Gastrocnemius medialis (tissue), 4 donors: Measurements from ENCODE around the gene SLX4IP. TPM values are rescaled to one million over a fixed set of nuclear protein-coding genes. Genes with fewer than 3 reads are reported as not detected.
A peak's percentile ranks its signal among the peaks of the same experiment; 100 is the strongest.

Experiments
- ATAC-seq, 2 donors: fragments of 150-250 bp; one replicate each; pipeline ENCODE4 v1.9.1; 2016
- DNase-seq, 2 donors: peaks; one replicate each; pipeline ENCODE4 v3.0.0-alpha.2; 2019
- H3K27ac ChIP-seq, 4 donors: fragments of 200-600 bp; sonication (generic); 1 replicate in 1 of 4; 2 replicates in 3 of 4; pipeline ENCODE4 v1.5.1; 2016 to 2018; ENCODE audit warnings: mild to moderate bottlenecking in 2 of 4, moderate library complexity in 1 of 4
- H3K27me3 ChIP-seq, 3 donors: fragments of 200-600 bp; sonication (generic) in 2 of 3; 1 replicate in 1 of 3; 2 replicates in 2 of 3; pipeline versions ENCODE4 v1.5.1 to v1.6.0; 2016 to 2019; ENCODE audit warnings: mild to moderate bottlenecking in 1 of 3, moderate library complexity in 1 of 3
- H3K36me3 ChIP-seq, 2 donors: fragments of 200-600 bp; sonication (generic) in 1 of 2; one replicate each; pipeline ENCODE4 v1.5.1; 2017 to 2018
- H3K4me1 ChIP-seq, 2 donors: fragments of 200-600 bp; sonication (generic) in 1 of 2; one replicate each; pipeline ENCODE4 v1.5.1; 2016 to 2017; ENCODE audit warnings: mild to moderate bottlenecking in 2 of 2
- H3K4me3 ChIP-seq, 4 donors: fragments of 200-600 bp; sonication (generic) in 3 of 4; 1 replicate in 1 of 4; 2 replicates in 3 of 4; pipeline ENCODE4 v1.5.1; 2016 to 2019; ENCODE audit warnings: mild to moderate bottlenecking in 2 of 4
- H3K9me3 ChIP-seq, 3 donors: fragments of 200-600 bp; sonication (generic) in 2 of 3; 1 replicate in 1 of 3; 2 replicates in 2 of 3; pipeline ENCODE4 v1.5.1; 2016 to 2019
- CTCF ChIP-seq, 5 experiments: fragments of 450-650 bp in 3 of 5; fragments of 200-600 bp in 2 of 5; sonication (generic) in 2 of 5; IDR thresholded peaks in 4 of 5; conservative IDR thresholded peaks in 1 of 5; 1 replicate in 4 of 5; 2 replicates in 1 of 5; pipeline ENCODE4 v1.5.1; 2016 to 2019; ENCODE audit warnings: antibody characterized with exemption in 5 of 5, mild to moderate bottlenecking in 3 of 5, moderate library complexity in 3 of 5
- POLR2A ChIP-seq, 2 donors: fragments of 450-650 bp; IDR thresholded peaks; one replicate each; pipeline ENCODE4 v1.6.1; 2017; ENCODE audit warnings: antibody characterized with exemption in 2 of 2, mild to moderate bottlenecking in 2 of 2, moderate library complexity in 2 of 2
- in situ Hi-C, 4 donors: fragments of 200-750 bp; cut with MboI; loops; one replicate each; pipeline versions ENCODE4 v1.15.0 to v1.8.0; 2017; ENCODE audit warnings: low sequenced_read_pairs in 4 of 4
- intact Hi-C: fragments of 100-400 bp; cut with DNase I; formaldehyde crosslinking; loops from one replicate; pipeline ENCODE4 v1.15.1; 2023; ENCODE audit warnings: low total_unique reads
- total RNA-seq, 4 donors: library from RNA; depleted of rRNA; stranded (reverse); fragments of >200 nt; gene quantifications; one replicate each; pipeline versions ENCODE4 v1.1.0 to v1.2.3, GENCODE V29; 2016

Gene SLX4IP
- total RNA-seq, 4 donors from 2014 or later = 0.22 to 1.3 (median 0.71) TPM

GRCh38 chr20:10504608-10504993, 69.5 kb downstream of the SLX4IP start:
- Histone ChIP-seq H3K36me3 (no peaks in the 10 kb centered on the region), H3K4me3 (no peak overlapping the region), H3K27ac (peak overlapping the region; percentile 25 to 69 (median 54)), H3K4me1 (peaks cover 27 to 40% of the 10 kb centered on the region in 2 donors), H3K27me3 (no peaks in the 10 kb centered on the region), H3K9me3 (no peaks in the 10 kb centered on the region)
- in situ Hi-C loops (no loop called here), intact Hi-C loops (no loop called here)
- no peak for DNase-seq
- no peak for ATAC-seq
- TF ChIP-seq CTCF (IDR thresholded peaks at IDR 0.05 in 4 of 5, conservative IDR thresholded peaks at IDR 0.05 in 1 of 5) (no peak), POLR2A (IDR thresholded peaks at IDR 0.05) (no peak)

- H3K27me3 ChIP-seq = no peaks in the 10 kb centered on the region
- intact Hi-C loops = no loop called here
- DNase-seq (peak; percentile 17 to 63), ATAC-seq (peak; percentile 80 to 81)
- peaks cover 27 to 40% of the 10 kb centered on the region in 2 donors for H3K4me1 ChIP-seq
- H3K4me3 ChIP-seq = no peak overlapping the region
- TF ChIP-seq POLR2A (IDR thresholded peaks at IDR 0.05) (no peak), CTCF (IDR thresholded peaks at IDR 0.05 in 4 of 5, conservative IDR thresholded peaks at IDR 0.05 in 1 of 5) (no peak)
- in situ Hi-C loops = no loop called here
- no peaks in the 10 kb centered on the region for H3K36me3 ChIP-seq
- H3K27ac ChIP-seq = peak overlapping the region; percentile 44 to 73 (median 58)
- no peaks in the 10 kb centered on the region for H3K9me3 ChIP-seq
These were observed 70.1 kb downstream of the SLX4IP start for GRCh38 chr20:10504994-10505730.

- intact Hi-C loops = no loop called here
- no peak for DNase-seq
- H3K27ac ChIP-seq = peak overlapping the region; percentile 44 to 73 (median 58)
These were observed 70.7 kb downstream of the SLX4IP start for GRCh38 chr20:10505827-10506226.

GRCh38 chr20:10507052-10507451, 71.9 kb downstream of the SLX4IP start:
- Histone ChIP-seq H3K27me3 (no peaks in the 10 kb centered on the region), H3K4me1 (peaks cover 32 to 51% of the 10 kb centered on the region in 2 donors), H3K9me3 (no peaks in the 10 kb centered on the region), H3K36me3 (no peaks in the 10 kb centered on the region), H3K27ac (peak overlapping the region in 2 of 4 donors; percentile 10 to 24), H3K4me3 (no peak overlapping the region)
- DNase-seq (no peak), ATAC-seq (no peak)
- no peak for TF ChIP-seq POLR2A (IDR thresholded peaks at IDR 0.05)
- no peak for TF ChIP-seq CTCF (IDR thresholded peaks at IDR 0.05 in 4 of 5, conservative IDR thresholded peaks at IDR 0.05 in 1 of 5)
- in situ Hi-C loops = no loop called here
- intact Hi-C loops = no loop called here

More at GRCh38 chr20:10505827-10506226, 70.7 kb downstream of the SLX4IP start:
- H3K27me3 ChIP-seq = no peaks in the 10 kb centered on the region
- no peaks in the 10 kb centered on the region for H3K9me3 ChIP-seq
- H3K36me3 ChIP-seq = no peaks in the 10 kb centered on the region
- H3K4me3 ChIP-seq = no peak overlapping the region
- in situ Hi-C loops = no loop called here
- peaks cover 27 to 43% of the 10 kb centered on the region in 2 donors for H3K4me1 ChIP-seq
- ATAC-seq = no peak
- TF ChIP-seq CTCF (IDR thresholded peaks at IDR 0.05 in 4 of 5, conservative IDR thresholded peaks at IDR 0.05 in 1 of 5) (no peak), POLR2A (IDR thresholded peaks at IDR 0.05) (no peak)
